Upper lobe of right lung (tissue), 1 donor: ENCODE measurements around the gene ZDHHC1. TPM values are rescaled to one million over a fixed set of nuclear protein-coding genes. Genes with fewer than 3 reads are reported as not detected.
A peak's percentile ranks its signal among the peaks of the same experiment; 100 is the strongest.

ENCODE experiments used
- ATAC-seq: fragments of 200-7000 bp; cut with Tn5 transposase; one replicate; pipeline ENCODE4 v1.9.1; 2020; ENCODE audit warnings: mild to moderate bottlenecking, moderate library complexity
- DNase-seq: peaks from one replicate; pipeline ENCODE4 v3.0.0-alpha.2; 2020
- H3K27ac ChIP-seq: fragments of 200-600 bp; one replicate; pipeline ENCODE4 v1.8.0; 2022
- H3K27me3 ChIP-seq: fragments of 200-600 bp; one replicate; pipeline ENCODE4 v1.8.0; 2022; ENCODE audit warnings: mild to moderate bottlenecking
- H3K36me3 ChIP-seq: fragments of 200-600 bp; one replicate; pipeline ENCODE4 v1.8.0; 2022
- H3K4me1 ChIP-seq: fragments of 200-600 bp; one replicate; pipeline ENCODE4 v1.8.0; 2022
- H3K4me3 ChIP-seq: fragments of 200-600 bp; one replicate; pipeline ENCODE4 v1.8.0; 2022; ENCODE audit warnings: mild to moderate bottlenecking
- H3K9me3 ChIP-seq: fragments of 200-600 bp; one replicate; pipeline ENCODE4 v1.8.0; 2022
- CTCF ChIP-seq: fragments of 200-600 bp; IDR thresholded peaks from one replicate; pipeline ENCODE4 v1.8.0; 2022; ENCODE audit warnings: antibody characterized with exemption
- intact Hi-C: fragments of 100-400 bp; cut with DNase I; formaldehyde crosslinking; loops from one replicate; pipeline ENCODE4 v1.11.0; 2022
- long read RNA-seq: library from polyadenylated mRNA; unstranded; transcript quantifications from one replicate; pipeline ENCODE4 v2.0.0, GENCODE V29; 2021
- total RNA-seq: library from RNA; stranded (reverse); fragmentation: NEBNext Ultra II Directional; extraction: Animal tissue kit (Norgen Biotek cat#: 25700); gene quantifications from one replicate; pipeline ENCODE4 v1.2.1, GENCODE V29; 2021
- donor health status: DM: no; HTN: yes; CAD: no; lungs with severe emphysema.

Gene ZDHHC1
- 11.1 TPM for total RNA-seq
- long read RNA-seq, transcript ZDHHC1-203 (12 exons, 2,261 nt) = major isoform, 7 of 21 reads
- long read RNA-seq, partial matches to known transcripts = 7 of 21 reads
- long read RNA-seq, other reads (novel, unspliced or antisense) = 7 of 21 reads

DNA sequence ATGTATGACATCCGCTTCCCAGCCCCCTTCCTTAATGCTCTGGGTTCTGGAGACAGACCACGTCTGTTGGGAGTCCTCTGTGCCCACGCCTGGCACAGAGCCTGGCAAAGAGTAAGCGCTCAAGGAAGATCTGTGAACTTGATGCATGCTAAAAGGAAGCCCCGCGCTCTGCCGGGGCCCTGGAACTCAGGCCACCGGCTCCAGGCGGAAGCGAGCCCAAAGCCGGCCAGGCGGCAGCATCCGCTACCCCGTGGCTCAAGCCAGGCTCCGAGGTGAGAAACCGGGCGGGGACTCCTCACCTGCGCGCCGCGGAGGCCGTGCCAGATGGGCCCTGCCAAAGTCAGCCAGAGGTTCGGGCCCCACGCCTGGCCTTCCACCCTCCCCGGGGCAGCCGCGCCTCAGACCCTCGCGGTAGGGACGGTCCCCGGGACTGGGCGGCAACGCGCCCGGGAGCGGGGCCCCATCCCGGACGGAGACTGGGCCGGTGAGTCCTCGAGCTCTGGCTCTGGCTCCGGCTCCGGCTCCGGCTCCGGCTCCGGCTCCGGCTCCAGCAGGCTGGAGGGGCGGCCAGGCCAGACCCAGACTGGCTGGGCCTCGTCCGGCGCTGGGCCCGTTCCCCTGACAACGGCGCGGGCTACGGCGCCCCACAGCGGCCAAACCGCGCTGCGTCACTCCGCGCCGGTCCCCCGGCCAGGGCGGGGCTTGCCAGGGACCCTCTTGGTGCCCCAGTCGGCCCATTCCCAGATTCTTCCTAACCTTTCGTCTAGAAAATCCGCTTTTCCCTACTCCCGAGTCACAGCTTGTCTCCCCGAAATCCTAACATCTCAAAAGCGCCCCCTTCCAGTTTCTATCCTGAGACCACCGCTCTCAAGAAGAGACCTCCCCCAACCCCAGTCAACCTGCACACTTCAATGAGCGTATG, at the start of gene ZDHHC1:
ZDHHC1 (minus strand) TSS at position 606 of the 922 bp plus-strand sequence. CDS start 8,702 bp downstream, outside the sequence.
- Histone ChIP-seq H3K27ac (peak within 1 kb of the TSS; percentile 90), H3K9me3 (no peaks in the 10 kb centered on the region), H3K36me3 (no peaks in the 10 kb centered on the region), H3K4me1 (peaks cover 16% of the 10 kb centered on the region), H3K27me3 (no peaks in the 10 kb centered on the region), H3K4me3 (peak within 1 kb of the TSS; percentile 82)
- intact Hi-C loops = no loop called here
- DNase-seq = peak; percentile 91
- peak; percentile 98 for ATAC-seq
- peak; percentile 53 for TF ChIP-seq CTCF

- intact Hi-C loops = no loop called here
These were observed 48.3 kb upstream of the ZDHHC1 start for GRCh38 chr16:67464565-67464964.

GRCh38 chr16:67463691-67464090, 47.4 kb upstream of the ZDHHC1 start:
- peaks cover 11% of the 10 kb centered on the region for H3K36me3 ChIP-seq
- peaks cover 61% of the 10 kb centered on the region for H3K4me1 ChIP-seq
- DNase-seq (no peak), ATAC-seq (no peak)
- intact Hi-C loops = no loop called here
- H3K9me3 ChIP-seq = no peaks in the 10 kb centered on the region
- no peak overlapping the region for H3K27ac ChIP-seq
- H3K4me3 ChIP-seq = no peak overlapping the region
- no peak for TF ChIP-seq CTCF
- H3K27me3 ChIP-seq = no peaks in the 10 kb centered on the region

More at GRCh38 chr16:67464565-67464964, 48.3 kb upstream of the ZDHHC1 start:
- Histone ChIP-seq H3K36me3 (peaks cover 11% of the 10 kb centered on the region), H3K27me3 (no peaks in the 10 kb centered on the region), H3K9me3 (no peaks in the 10 kb centered on the region), H3K4me3 (no peak overlapping the region), H3K4me1 (peaks cover 58% of the 10 kb centered on the region), H3K27ac (no peak overlapping the region)
- no peak for TF ChIP-seq CTCF
- DNase-seq (no peak), ATAC-seq (no peak)

GRCh38 chr16:67463059-67463458, 46.8 kb upstream of the ZDHHC1 start:
- Histone ChIP-seq H3K36me3 (peaks cover 11% of the 10 kb centered on the region), H3K9me3 (no peaks in the 10 kb centered on the region), H3K27ac (no peak overlapping the region), H3K27me3 (no peaks in the 10 kb centered on the region), H3K4me1 (peaks cover 61% of the 10 kb centered on the region), H3K4me3 (no peak overlapping the region)
- no peak for ATAC-seq
- intact Hi-C loops = no loop called here
- DNase-seq = no peak
- no peak for TF ChIP-seq CTCF

DNA sequence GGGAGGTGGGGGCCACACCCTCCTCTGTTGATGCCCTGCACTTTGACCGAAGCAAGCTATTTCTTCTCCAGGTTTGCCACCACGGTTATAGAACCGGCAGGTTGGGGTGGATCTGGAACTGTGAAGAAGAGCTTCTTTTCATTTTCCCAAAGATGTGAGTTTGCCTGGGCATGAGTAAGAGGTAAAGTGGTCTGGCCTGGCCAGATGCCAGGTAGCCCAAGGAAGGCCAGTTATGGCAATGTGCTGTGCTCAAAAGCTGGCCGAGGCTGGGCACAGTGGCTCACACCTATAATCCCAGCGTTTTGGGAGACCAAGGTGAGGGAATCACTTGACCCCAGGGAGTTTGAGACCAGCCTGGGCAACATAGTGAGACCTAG, 46.0 kb upstream of the ZDHHC1 start:
- H3K27me3 ChIP-seq = no peaks in the 10 kb centered on the region
- no peak for TF ChIP-seq CTCF
- intact Hi-C loops = no loop called here
- DNase-seq = no peak
- H3K27ac ChIP-seq = no peak overlapping the region
- no peak for ATAC-seq
- H3K9me3 ChIP-seq = no peaks in the 10 kb centered on the region
- H3K4me3 ChIP-seq = no peak overlapping the region
- H3K4me1 ChIP-seq = peaks cover 66% of the 10 kb centered on the region
- peaks cover 11% of the 10 kb centered on the region for H3K36me3 ChIP-seq
